Measurements from ENCODE around the gene CCL1. TPM values are rescaled to one million over a fixed set of nuclear protein-coding genes. Genes with fewer than 3 reads are reported as not detected.
A peak's percentile ranks its signal among the peaks of the same experiment; 100 is the strongest.

The CCL1 gene
- total and polyA plus RNA-seq, 10 of the 15 experiments (the other 5 are each of a cell fraction or from before 2014, with no cell fraction given) = 0.14 to 1.8 (median 0.40) TPM; not detected in 3

DNA sequence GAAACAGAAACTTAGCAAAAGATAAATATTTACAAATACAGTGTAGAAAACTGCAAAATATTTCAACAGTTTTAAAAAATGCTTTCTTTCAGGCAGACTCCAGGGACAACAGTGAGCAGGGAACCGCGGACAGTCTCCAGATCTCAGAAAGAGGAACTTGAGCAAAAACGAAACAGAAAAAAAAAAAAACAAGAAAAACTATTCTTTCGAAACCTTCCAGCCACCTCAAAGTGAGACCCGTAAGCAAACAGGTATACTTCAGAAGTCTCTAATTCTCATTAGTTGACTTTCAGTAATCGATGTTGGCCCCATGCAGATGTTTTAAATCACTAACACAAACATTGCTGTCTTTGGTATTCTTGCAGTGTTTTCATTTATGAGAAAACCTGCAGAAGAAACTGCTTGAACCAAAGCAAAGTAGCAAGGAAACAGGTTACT is 15.7 kb upstream of the CCL1 start:
- DNase-seq (ENCODE audit: low read depth, low spot score) (peak; percentile 76), ATAC-seq (peak; percentile 79), FAIRE-seq (peak; percentile 81)
- H3K27me3 ChIP-seq (replicated peaks in 1 of 2; ENCODE audit: control insufficient read depth in 2 of 2, insufficient read depth in 2 of 2, low read length in 1 of 2) = peaks cover 0 to 2% of the 10 kb centered on the region in 2 experiments; a peak in 1 of 4 replicates
- SMC1A ChIA-PET (ENCODE audit: uncharacterized antibody, unreplicated experiment) = interaction anchor here (0.6 to 2.8 kb wide), 2 partner anchors 17 to 157 kb away, joined by 3 to 17 read pairs; no protein-coding TSS in a partner anchor
- no peak overlapping the region for H3K27ac ChIP-seq (ENCODE audit: control insufficient read depth, insufficient read depth)
- H4K20me1 ChIP-seq (ENCODE audit: control insufficient read depth, insufficient read depth) = no peaks in the 10 kb centered on the region
- RAD21 ChIA-PET (ENCODE audit: unreplicated experiment) = no interaction called here
- 0% methylated on average over 6 of the region's 6 CpGs for WGBS (ENCODE audit: insufficient coverage, insufficient replicate concordance, low lambda C conversion rate, missing lambda C conversion rate)
- POLR2A ChIA-PET = no interaction called here
- intact Hi-C loops (cut with micrococcal nuclease; ENCODE audit: unreplicated experiment) (loop anchor here (10.0 kb wide), 1 partner anchor 414 kb away; no protein-coding TSS in a partner anchor), in situ Hi-C loops (cut with MboI) (no loop called here)
- no TSS peak for BruUV-seq (replicated peaks)
- no peak overlapping the region for H3K4me3 ChIP-seq
- no peak overlapping the region for H3K4me2 ChIP-seq (ENCODE audit: control insufficient read depth, insufficient read depth)
- H3K9ac ChIP-seq (ENCODE audit: control insufficient read depth, insufficient read depth, low read length) = no peak overlapping the region
- CTCF ChIA-PET = interaction anchor here (1.3 to 2.5 kb wide), 3 partner anchors 14 to 18 kb away, joined by 3 to 26 read pairs (median 5); partner anchors contain the start of gene CCL1
- no peaks in the 10 kb centered on the region; the same call in 1 of the 3 replicates for H3K9me3 ChIP-seq (replicated peaks; ENCODE audit: control insufficient read depth, insufficient read depth, low read length)
- H3K36me3 ChIP-seq (ENCODE audit: control insufficient read depth in 2 of 2, insufficient read depth in 2 of 2, low read length in 1 of 2) = no peaks in the 10 kb centered on the region
- no peak overlapping the region for H2AFZ ChIP-seq (ENCODE audit: control insufficient read depth, low read depth, low read length)
- peaks cover 28% of the 10 kb centered on the region for H3K4me1 ChIP-seq (ENCODE audit: control insufficient read depth, insufficient read depth, low read length)
- H3K79me2 ChIP-seq (ENCODE audit: control insufficient read depth, insufficient read depth, low read length) = no peaks in the 10 kb centered on the region
- peak; percentile 70 for TF ChIP-seq DPF2 (IDR thresholded peaks at IDR 0.05)
- TF ChIP-seq GATAD2B (conservative IDR thresholded peaks at IDR 0.05; ENCODE audit: low read depth) = 0 out of 2 replicates have a peak, but pooled peaks have one; percentile 24
- TF ChIP-seq TBL1XR1 (IDR thresholded peaks at IDR 0.05; ENCODE audit: low read depth, low read length) = 0 out of 2 replicates have a peak, but pooled peaks have one; percentile 19
- TF ChIP-seq ZBED1 (IDR thresholded peaks at IDR 0.05; ENCODE audit: borderline replicate concordance) = no peak
- TF ChIP-seq SREBF1 (IDR thresholded peaks at IDR 0.05; ENCODE audit: low read length) = no peak
- no peak for TF ChIP-seq PML (IDR thresholded peaks at IDR 0.05; ENCODE audit: low read length)
- peak; percentile 95 for TF ChIP-seq ZNF217 (IDR thresholded peaks at IDR 0.05)
- TF ChIP-seq, protein P1, sequence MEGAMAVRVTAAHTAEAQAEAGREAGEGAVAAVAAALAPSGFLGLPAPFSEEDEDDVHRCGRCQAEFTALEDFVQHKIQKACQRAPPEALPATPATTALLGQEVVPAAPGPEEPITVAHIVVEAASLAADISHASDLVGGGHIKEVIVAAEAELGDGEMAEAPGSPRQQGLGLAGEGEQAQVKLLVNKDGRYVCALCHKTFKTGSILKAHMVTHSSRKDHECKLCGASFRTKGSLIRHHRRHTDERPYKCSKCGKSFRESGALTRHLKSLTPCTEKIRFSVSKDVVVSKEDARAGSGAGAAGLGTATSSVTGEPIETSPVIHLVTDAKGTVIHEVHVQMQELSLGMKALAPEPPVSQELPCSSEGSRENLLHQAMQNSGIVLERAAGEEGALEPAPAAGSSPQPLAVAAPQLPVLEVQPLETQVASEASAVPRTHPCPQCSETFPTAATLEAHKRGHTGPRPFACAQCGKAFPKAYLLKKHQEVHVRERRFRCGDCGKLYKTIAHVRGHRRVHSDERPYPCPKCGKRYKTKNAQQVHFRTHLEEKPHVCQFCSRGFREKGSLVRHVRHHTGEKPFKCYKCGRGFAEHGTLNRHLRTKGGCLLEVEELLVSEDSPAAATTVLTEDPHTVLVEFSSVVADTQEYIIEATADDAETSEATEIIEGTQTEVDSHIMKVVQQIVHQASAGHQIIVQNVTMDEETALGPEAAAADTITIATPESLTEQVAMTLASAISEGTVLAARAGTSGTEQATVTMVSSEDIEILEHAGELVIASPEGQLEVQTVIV (IDR thresholded peaks at IDR 0.05; ENCODE audit: borderline replicate concordance, partially characterized antibody) = no peak
- peak; percentile 38 for TF ChIP-seq IKZF1 (conservative IDR thresholded peaks at IDR 0.05)
- TF ChIP-seq, protein P2, sequence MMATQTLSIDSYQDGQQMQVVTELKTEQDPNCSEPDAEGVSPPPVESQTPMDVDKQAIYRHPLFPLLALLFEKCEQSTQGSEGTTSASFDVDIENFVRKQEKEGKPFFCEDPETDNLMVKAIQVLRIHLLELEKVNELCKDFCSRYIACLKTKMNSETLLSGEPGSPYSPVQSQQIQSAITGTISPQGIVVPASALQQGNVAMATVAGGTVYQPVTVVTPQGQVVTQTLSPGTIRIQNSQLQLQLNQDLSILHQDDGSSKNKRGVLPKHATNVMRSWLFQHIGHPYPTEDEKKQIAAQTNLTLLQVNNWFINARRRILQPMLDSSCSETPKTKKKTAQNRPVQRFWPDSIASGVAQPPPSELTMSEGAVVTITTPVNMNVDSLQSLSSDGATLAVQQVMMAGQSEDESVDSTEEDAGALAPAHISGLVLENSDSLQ (IDR thresholded peaks at IDR 0.05) = peak; percentile 28; the same call in 1 of the 2 replicates
- TF ChIP-seq IRF4 (IDR thresholded peaks at IDR 0.05; ENCODE audit: low read depth, low read length) = 0 out of 2 replicates have a peak, but pooled peaks have one; percentile 65
- no peak for TF ChIP-seq NR2C2 (IDR thresholded peaks at IDR 0.05; ENCODE audit: borderline replicate concordance, control insufficient read depth, insufficient read length, low read depth)
- TF ChIP-seq MTA2 (IDR thresholded peaks at IDR 0.05; ENCODE audit: low read depth) = peak; percentile 96
- TF ChIP-seq WRNIP1 (IDR thresholded peaks at IDR 0.05; ENCODE audit: borderline replicate concordance, low read depth, low read length) = no peak
- no peak for TF ChIP-seq CHD4 (IDR thresholded peaks at IDR 0.05)
- no peak for TF ChIP-seq ZNF274 (IDR thresholded peaks at IDR 0.05; ENCODE audit: insufficient read depth, insufficient read length)
- TF ChIP-seq BHLHE40 (IDR thresholded peaks at IDR 0.05; ENCODE audit: borderline replicate concordance in 1 of 2, low read depth in 2 of 2, low read length in 1 of 2) = 0 out of 4 replicates have a peak, but pooled peaks of 1 of the 2 experiments have one; percentile 30

Measured in GM12878 (cell line).